CD14-positive monocyte (primary cell): ENCODE data around the gene ERBB3. TPM values are rescaled to one million over a fixed set of nuclear protein-coding genes. Genes with fewer than 3 reads are reported as not detected.

Experiments
- DNase-seq, 3 donors: peaks; one replicate each; pipeline ENCODE4 v3.0.0-alpha.2; 2011 to 2022
- H2AFZ ChIP-seq: 2 replicates; pipeline ENCODE4 v1.6.0; 2012; ENCODE audit warnings: mild to moderate bottlenecking, low read depth, low read length, inconsistent platforms; ENCODE audit not compliant: insufficient read depth, poor library complexity, severe bottlenecking
- H3K27ac ChIP-seq, 2 donors: 1 replicate in 1 of 2; 2 replicates in 1 of 2; pipeline ENCODE4 v1.5.1; 2012 to 2013; ENCODE audit warnings: low read length in 2 of 2, control low read depth in 1 of 2, inconsistent platforms in 1 of 2, low read depth in 1 of 2, mild to moderate bottlenecking in 1 of 2
- H3K27me3 ChIP-seq, 2 donors: one replicate each; pipeline versions ENCODE4 v1.6.0 to v1.6.1; 2011 to 2013; ENCODE audit warnings: low read length in 2 of 2; ENCODE audit not compliant: control insufficient read depth in 2 of 2, insufficient read depth in 2 of 2
- H3K36me3 ChIP-seq, 2 donors: replicated peaks in 1 of 2; 1 replicate in 1 of 2; 2 replicates in 1 of 2; pipeline versions ENCODE4 v1.5.1 to v1.6.1; 2012 to 2013; ENCODE audit warnings: low read length in 2 of 2, control low read depth in 1 of 2, inconsistent platforms in 1 of 2, mild to moderate bottlenecking in 1 of 2; ENCODE audit not compliant: insufficient read depth in 2 of 2, control insufficient read depth in 1 of 2
- H3K4me1 ChIP-seq, 2 donors: 1 replicate in 1 of 2; 2 replicates in 1 of 2; pipeline versions ENCODE4 v1.5.1 to v1.6.1; 2012 to 2013; ENCODE audit warnings: low read length in 2 of 2, control low read depth in 1 of 2, inconsistent platforms in 1 of 2, mild to moderate bottlenecking in 1 of 2, moderate library complexity in 1 of 2; ENCODE audit not compliant: insufficient read depth in 2 of 2, control insufficient read depth in 1 of 2
- H3K4me2 ChIP-seq: replicated peaks from 2 replicates; pipeline ENCODE3; 2012; ENCODE audit warnings: low read length, moderate library complexity, mild to moderate bottlenecking; ENCODE audit not compliant: poor library complexity, severe bottlenecking; ENCODE audit errors: extremely low read depth
- H3K4me3 ChIP-seq, 3 experiments: fragments of 200-600 bp in 1 of 3; sonication (generic) in 1 of 3; replicated peaks in 1 of 3; 1 replicate in 2 of 3; 2 replicates in 1 of 3; pipeline ENCODE4 v1.5.1; 2011 to 2013; ENCODE audit warnings: low read length in 3 of 3, mild to moderate bottlenecking in 3 of 3, control low read depth in 2 of 3, low read depth in 2 of 3, inconsistent platforms in 1 of 3, moderate library complexity in 1 of 3
- H3K79me2 ChIP-seq: 2 replicates; pipeline ENCODE4 v1.6.0; 2012; ENCODE audit warnings: mild to moderate bottlenecking, control low read depth, inconsistent platforms, low read length, moderate library complexity; ENCODE audit not compliant: insufficient read depth
- H3K9ac ChIP-seq: 2 replicates; pipeline ENCODE4 v1.6.0; 2017; ENCODE audit warnings: low read length, mild to moderate bottlenecking; ENCODE audit not compliant: insufficient read depth, poor library complexity, severe bottlenecking
- H3K9me3 ChIP-seq, 2 donors: replicated peaks in 1 of 2; 1 replicate in 1 of 2; 2 replicates in 1 of 2; pipeline versions ENCODE4 v1.5.1 to v1.6.1; 2012 to 2013; ENCODE audit warnings: low read length in 2 of 2, control low read depth in 1 of 2; ENCODE audit not compliant: control insufficient read depth in 1 of 2, insufficient read depth in 1 of 2
- H4K20me1 ChIP-seq: 2 replicates; pipeline ENCODE4 v1.6.0; 2012; ENCODE audit warnings: mild to moderate bottlenecking, low read length, control low read depth, moderate library complexity; ENCODE audit not compliant: insufficient read depth
- H3K27ac Mint-ChIP-seq, 7 donors: one replicate each; pipeline ENCODE4 v1.8.0; 2020; ENCODE audit warnings: mild to moderate bottlenecking in 7 of 7, mixed read lengths in 7 of 7, moderate library complexity in 6 of 7, inconsistent platforms in 2 of 7
- H3K27me3 Mint-ChIP-seq, 3 donors: one replicate each; pipeline ENCODE4 v1.8.0; 2021 to 2022; ENCODE audit warnings: low read depth in 3 of 3, mild to moderate bottlenecking in 3 of 3, mixed read lengths in 3 of 3, moderate library complexity in 3 of 3, inconsistent platforms in 1 of 3
- H3K36me3 Mint-ChIP-seq, 2 donors: one replicate each; pipeline ENCODE4 v1.8.0; 2020; ENCODE audit warnings: mixed read lengths in 2 of 2, inconsistent platforms in 1 of 2, mild to moderate bottlenecking in 1 of 2
- H3K4me1 Mint-ChIP-seq: one replicate; pipeline ENCODE4 v1.8.0; 2020; ENCODE audit warnings: mild to moderate bottlenecking, mixed read lengths
- H3K4me3 Mint-ChIP-seq, 2 donors: one replicate each; pipeline ENCODE4 v1.8.0; 2020; ENCODE audit warnings: mild to moderate bottlenecking in 2 of 2, mixed read lengths in 2 of 2, moderate library complexity in 1 of 2
- H3K9me3 Mint-ChIP-seq, 7 donors: one replicate each; pipeline ENCODE4 v1.8.0; 2020 to 2022; ENCODE audit warnings: mixed read lengths in 7 of 7, mild to moderate bottlenecking in 6 of 7, moderate library complexity in 6 of 7, inconsistent platforms in 2 of 7
- CTCF ChIP-seq: fragments of 200-600 bp; IDR thresholded peaks from one replicate; pipeline ENCODE4 v1.8.0; 2022; ENCODE audit warnings: antibody characterized with exemption, mild to moderate bottlenecking
- WGBS: methylation state at CpG from one replicate; pipeline ENCODE4 v1.1.5; 2013; ENCODE audit warnings: missing lambda C conversion rate; ENCODE audit not compliant: insufficient coverage; 5-methylcytosine and 5-hydroxymethylcytosine counted together
- intact Hi-C, 2 donors: fragments of 100-400 bp; cut with micrococcal nuclease; formaldehyde crosslinking; loops; one replicate each; pipeline versions ENCODE4 v1.15.0 to v1.15.1; 2023
- polyA plus RNA-seq, 3 donors: library from polyadenylated mRNA; depleted of rRNA in 1 of 3; unstranded in 2 of 3; stranded (reverse) in 1 of 3; fragments of 300-500 nt in 2 of 3; fragments of >200 nt in 1 of 3; fragmentation: Illumina TruSeq in 2 of 3; gene quantifications; 1 replicate in 2 of 3; 2 replicates in 1 of 3; pipeline ENCODE4 v1.2.3, GENCODE V29; 2012 to 2021

Gene ERBB3
- polyA plus RNA-seq, 3 donors, result 0.01 TPM; not detected in 2

GRCh38 chr12:56114084-56114483 lies 34.1 kb downstream of the ERBB3 start:
- peaks cover 22 to 24% of the 10 kb centered on the region in 2 donors for H3K4me1 ChIP-seq
- H4K20me1 ChIP-seq, result no peaks in the 10 kb centered on the region
- Mint-ChIP-seq H3K4me1 (peaks cover 21% of the 10 kb centered on the region), H3K9me3 (no peaks in the 10 kb centered on the region), H3K4me3 (no peak overlapping the region), H3K36me3 (peaks cover 50 to 53% of the 10 kb centered on the region in 2 donors), H3K27me3 (no peaks in the 10 kb centered on the region), H3K27ac (no peak overlapping the region)
- DNase-seq, result no peak
- H3K4me2 ChIP-seq, result no peak overlapping the region
- WGBS, result no CpG with 5 or more reads among the region's 1 CpG
- intact Hi-C loops, result loop anchor here in 1 of 2 donors (10.0 kb wide), 2 partner anchors 139 to 289 kb away; partner anchors contain the start of genes DNAJC14 and RAB5B
- no peak for TF ChIP-seq CTCF
- no peak overlapping the region for H2AFZ ChIP-seq
- H3K9ac ChIP-seq, result no peak overlapping the region
- no peaks in the 10 kb centered on the region for H3K27me3 ChIP-seq
- H3K27ac ChIP-seq, result no peak overlapping the region
- no peaks in the 10 kb centered on the region for H3K9me3 ChIP-seq
- H3K36me3 ChIP-seq, result peaks cover 44 to 46% of the 10 kb centered on the region in 2 donors
- no peak overlapping the region for H3K4me3 ChIP-seq
- peaks cover 23% of the 10 kb centered on the region for H3K79me2 ChIP-seq

- peaks cover 29% of the 10 kb centered on the region for H3K4me1 Mint-ChIP-seq
- peak overlapping the region; percentile 83 for H2AFZ ChIP-seq
- H3K9ac ChIP-seq, result peak overlapping the region; percentile 91
- H3K27me3 ChIP-seq, result no peaks in the 10 kb centered on the region
- no peaks in the 10 kb centered on the region for H3K27me3 Mint-ChIP-seq
- peaks cover 9% of the 10 kb centered on the region for H4K20me1 ChIP-seq
- no peaks in the 10 kb centered on the region for H3K9me3 Mint-ChIP-seq
- peaks cover 42 to 45% of the 10 kb centered on the region in 2 donors for H3K36me3 Mint-ChIP-seq
- peaks cover 36% of the 10 kb centered on the region for H3K79me2 ChIP-seq
- DNase-seq, result no peak
- peak overlapping the region; percentile 95 to 98 for H3K4me3 Mint-ChIP-seq
- no peak for TF ChIP-seq CTCF
- intact Hi-C loops, result loop anchor here (5.0 to 10.0 kb wide), 4 partner anchors 37 to 291 kb away; partner anchors contain the start of genes RPS26 (in 2 of the 2), DNAJC14 (in 1 of the 2), MYL6B (in 1 of the 2) and RAB5B (in 1 of the 2)
- peak overlapping the region; percentile 97 to 100 (median 99) for H3K27ac Mint-ChIP-seq
- peaks cover 34 to 38% of the 10 kb centered on the region in 2 donors for H3K36me3 ChIP-seq
- H3K4me2 ChIP-seq, result peak overlapping the region; percentile 85
- H3K4me3 ChIP-seq, result peak overlapping the region; percentile 88 to 97 (median 89)
- 85% methylated on average over 6 of the region's 10 CpGs for WGBS
- no peaks in the 10 kb centered on the region for H3K9me3 ChIP-seq
- peak overlapping the region in 1 of 2 donors; percentile 98 for H3K27ac ChIP-seq
- peaks cover 30 to 31% of the 10 kb centered on the region in 2 donors for H3K4me1 ChIP-seq
These were observed 35.4 kb downstream of the ERBB3 start for GRCh38 chr12:56115329-56115728.
